ENCODE results near the gene NRXN2.

GRCh38 chr11:64566042-64566914 is 156.7 kb downstream of the NRXN2 start:
- TF ChIP-seq, protein P1, sequence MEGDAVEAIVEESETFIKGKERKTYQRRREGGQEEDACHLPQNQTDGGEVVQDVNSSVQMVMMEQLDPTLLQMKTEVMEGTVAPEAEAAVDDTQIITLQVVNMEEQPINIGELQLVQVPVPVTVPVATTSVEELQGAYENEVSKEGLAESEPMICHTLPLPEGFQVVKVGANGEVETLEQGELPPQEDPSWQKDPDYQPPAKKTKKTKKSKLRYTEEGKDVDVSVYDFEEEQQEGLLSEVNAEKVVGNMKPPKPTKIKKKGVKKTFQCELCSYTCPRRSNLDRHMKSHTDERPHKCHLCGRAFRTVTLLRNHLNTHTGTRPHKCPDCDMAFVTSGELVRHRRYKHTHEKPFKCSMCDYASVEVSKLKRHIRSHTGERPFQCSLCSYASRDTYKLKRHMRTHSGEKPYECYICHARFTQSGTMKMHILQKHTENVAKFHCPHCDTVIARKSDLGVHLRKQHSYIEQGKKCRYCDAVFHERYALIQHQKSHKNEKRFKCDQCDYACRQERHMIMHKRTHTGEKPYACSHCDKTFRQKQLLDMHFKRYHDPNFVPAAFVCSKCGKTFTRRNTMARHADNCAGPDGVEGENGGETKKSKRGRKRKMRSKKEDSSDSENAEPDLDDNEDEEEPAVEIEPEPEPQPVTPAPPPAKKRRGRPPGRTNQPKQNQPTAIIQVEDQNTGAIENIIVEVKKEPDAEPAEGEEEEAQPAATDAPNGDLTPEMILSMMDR (CRISPR knock-in tag; IDR thresholded peaks at IDR 0.05): no peak
- TF ChIP-seq TAF15 (IDR thresholded peaks at IDR 0.05; ENCODE audit: low read depth, low read length, poor library complexity, severe bottlenecking): no peak
- peak; percentile 47 for TF ChIP-seq NFYB (CRISPR knock-in tag; IDR thresholded peaks at IDR 0.05)
- TF ChIP-seq POLR2A (IDR thresholded peaks at IDR 0.05; ENCODE audit: insufficient read depth in 1 of 2, low read depth in 2 of 2, low read length in 2 of 2): peak in 1 of 2 experiments; percentile 36; a peak in 1 of 4 replicates
- TF ChIP-seq EZH2 (conservative IDR thresholded peaks at IDR 0.05; ENCODE audit: low read depth, low read length): no peak
- TF ChIP-seq, protein P2, sequence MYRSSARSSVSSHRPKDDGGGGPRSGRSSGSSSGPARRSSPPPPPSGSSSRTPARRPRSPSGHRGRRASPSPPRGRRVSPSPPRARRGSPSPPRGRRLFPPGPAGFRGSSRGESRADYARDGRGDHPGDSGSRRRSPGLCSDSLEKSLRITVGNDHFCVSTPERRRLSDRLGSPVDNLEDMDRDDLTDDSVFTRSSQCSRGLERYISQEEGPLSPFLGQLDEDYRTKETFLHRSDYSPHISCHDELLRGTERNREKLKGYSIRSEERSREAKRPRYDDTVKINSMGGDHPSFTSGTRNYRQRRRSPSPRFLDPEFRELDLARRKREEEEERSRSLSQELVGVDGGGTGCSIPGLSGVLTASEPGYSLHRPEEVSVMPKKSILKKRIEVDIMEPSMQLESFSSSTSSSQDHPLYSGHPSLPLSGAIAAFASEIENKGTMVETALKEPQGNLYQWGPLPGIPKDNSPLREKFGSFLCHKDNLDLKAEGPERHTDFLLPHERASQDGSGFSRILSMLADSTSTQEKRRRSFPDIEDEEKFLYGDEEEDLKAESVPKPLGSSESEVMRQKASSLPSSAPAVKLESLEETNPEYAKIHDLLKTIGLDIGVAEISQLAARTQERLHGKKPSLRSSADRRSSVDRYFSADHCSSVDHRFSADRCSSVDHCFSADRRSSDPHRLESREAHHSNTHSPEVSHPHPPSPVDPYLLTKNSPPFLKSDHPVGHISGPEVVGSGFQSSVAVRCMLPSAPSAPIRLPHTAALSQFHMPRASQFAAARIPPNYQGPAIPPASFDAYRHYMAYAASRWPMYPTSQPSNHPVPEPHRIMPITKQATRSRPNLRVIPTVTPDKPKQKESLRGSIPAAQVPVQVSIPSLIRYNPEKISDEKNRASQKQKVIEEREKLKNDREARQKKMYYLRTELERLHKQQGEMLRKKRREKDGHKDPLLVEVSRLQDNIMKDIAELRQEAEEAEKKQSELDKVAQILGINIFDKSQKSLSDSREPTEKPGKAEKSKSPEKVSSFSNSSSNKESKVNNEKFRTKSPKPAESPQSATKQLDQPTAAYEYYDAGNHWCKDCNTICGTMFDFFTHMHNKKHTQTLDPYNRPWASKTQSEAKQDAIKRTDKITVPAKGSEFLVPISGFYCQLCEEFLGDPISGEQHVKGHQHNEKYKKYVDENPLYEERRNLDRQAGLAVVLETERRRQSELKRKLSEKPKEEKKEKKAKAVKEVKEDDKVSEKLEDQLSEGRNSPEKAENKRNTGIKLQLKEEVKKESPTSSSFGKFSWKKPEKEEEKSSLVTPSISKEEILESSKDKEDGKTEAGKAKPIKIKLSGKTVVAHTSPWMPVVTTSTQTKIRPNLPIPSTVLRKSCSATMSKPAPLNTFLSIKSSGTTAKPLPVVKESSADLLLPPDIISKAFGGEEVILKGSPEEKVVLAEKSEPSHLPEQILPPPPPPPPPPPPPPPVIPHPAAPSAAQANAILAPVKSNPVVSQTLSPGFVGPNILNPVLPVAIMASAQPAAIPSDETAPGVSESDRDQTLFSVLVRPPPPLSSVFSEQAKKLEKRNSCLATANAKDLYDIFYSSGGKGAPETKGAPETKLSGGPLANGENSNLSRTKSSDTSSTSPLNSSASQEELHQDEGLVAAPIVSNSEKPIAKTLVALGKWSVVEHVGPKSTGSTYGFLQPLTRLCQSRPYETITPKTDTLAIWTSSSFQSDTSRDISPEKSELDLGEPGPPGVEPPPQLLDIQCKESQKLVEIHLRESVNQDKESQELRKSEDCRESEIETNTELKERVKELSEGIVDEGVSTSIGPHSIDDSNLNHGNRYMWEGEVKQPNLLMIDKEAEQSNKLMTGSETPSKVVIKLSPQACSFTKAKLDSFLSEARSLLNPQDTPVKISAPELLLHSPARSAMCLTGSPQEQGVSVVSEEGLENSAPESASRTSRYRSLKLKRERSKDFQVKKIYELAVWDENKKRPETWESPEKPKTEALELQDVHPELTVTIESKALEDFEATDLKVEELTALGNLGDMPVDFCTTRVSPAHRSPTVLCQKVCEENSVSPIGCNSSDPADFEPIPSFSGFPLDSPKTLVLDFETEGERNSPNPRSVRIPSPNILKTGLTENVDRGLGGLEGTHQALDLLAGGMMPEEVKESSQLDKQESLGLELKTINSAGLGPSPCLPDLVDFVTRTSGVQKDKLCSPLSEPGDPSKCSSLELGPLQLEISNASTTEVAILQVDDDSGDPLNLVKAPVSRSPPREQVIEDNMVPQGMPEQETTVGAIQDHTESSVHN (CRISPR knock-in tag; IDR thresholded peaks at IDR 0.05): no peak
- TF ChIP-seq, protein P3, sequence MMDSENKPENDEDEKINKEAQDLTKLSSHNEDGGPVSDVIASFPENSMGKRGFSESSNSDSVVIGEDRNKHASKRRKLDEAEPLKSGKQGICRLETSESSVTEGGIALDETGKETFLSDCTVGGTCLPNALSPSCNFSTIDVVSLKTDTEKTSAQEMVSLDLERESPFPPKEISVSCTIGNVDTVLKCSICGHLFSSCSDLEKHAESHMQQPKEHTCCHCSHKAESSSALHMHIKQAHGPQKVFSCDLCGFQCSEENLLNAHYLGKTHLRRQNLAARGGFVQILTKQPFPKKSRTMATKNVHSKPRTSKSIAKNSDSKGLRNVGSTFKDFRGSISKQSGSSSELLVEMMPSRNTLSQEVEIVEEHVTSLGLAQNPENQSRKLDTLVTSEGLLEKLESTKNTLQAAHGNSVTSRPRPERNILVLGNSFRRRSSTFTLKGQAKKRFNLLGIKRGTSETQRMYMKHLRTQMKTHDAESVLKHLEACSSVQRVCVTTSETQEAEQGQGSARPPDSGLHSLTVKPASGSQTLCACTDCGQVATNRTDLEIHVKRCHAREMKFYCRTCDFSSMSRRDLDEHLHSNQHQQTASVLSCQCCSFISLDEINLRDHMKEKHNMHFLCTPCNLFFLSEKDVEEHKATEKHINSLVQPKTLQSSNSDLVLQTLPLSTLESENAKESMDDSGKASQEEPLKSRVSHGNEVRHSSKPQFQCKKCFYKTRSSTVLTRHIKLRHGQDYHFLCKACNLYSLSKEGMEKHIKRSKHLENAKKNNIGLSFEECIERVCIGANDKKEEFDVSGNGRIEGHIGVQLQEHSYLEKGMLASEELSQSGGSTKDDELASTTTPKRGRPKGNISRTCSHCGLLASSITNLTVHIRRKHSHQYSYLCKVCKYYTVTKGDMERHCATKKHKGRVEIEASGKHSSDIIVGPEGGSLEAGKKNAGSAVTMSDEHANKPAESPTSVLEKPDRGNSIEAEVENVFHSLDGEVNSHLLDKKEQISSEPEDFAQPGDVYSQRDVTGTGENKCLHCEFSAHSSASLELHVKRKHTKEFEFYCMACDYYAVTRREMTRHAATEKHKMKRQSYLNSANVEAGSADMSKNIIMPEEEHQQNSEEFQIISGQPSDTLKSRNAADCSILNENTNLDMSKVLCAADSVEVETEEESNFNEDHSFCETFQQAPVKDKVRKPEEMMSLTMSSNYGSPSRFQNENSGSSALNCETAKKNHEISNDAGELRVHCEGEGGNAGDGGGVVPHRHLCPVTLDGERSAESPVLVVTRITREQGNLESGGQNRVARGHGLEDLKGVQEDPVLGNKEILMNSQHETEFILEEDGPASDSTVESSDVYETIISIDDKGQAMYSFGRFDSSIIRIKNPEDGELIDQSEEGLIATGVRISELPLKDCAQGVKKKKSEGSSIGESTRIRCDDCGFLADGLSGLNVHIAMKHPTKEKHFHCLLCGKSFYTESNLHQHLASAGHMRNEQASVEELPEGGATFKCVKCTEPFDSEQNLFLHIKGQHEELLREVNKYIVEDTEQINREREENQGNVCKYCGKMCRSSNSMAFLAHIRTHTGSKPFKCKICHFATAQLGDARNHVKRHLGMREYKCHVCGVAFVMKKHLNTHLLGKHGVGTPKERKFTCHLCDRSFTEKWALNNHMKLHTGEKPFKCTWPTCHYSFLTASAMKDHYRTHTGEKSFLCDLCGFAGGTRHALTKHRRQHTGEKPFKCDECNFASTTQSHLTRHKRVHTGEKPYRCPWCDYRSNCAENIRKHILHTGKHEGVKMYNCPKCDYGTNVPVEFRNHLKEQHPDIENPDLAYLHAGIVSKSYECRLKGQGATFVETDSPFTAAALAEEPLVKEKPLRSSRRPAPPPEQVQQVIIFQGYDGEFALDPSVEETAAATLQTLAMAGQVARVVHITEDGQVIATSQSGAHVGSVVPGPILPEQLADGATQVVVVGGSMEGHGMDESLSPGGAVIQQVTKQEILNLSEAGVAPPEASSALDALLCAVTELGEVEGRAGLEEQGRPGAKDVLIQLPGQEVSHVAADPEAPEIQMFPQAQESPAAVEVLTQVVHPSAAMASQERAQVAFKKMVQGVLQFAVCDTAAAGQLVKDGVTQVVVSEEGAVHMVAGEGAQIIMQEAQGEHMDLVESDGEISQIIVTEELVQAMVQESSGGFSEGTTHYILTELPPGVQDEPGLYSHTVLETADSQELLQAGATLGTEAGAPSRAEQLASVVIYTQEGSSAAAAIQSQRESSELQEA (CRISPR knock-in tag; IDR thresholded peaks at IDR 0.05; ENCODE audit: not compliant biosample characterization): no peak
